Nucleus accumbens (tissue), 56 donors: ENCODE results near the gene ZSCAN5C.
"Not testable (repeated sequence)": the region's sequence is repeated elsewhere in the genome, so short reads cannot be mapped to it uniquely, and the experiment has no call there.

Experiments used
- DNase-seq, 56 donors: peaks; one replicate each; lab custom pipeline; 2025; lab: John Stamatoyannopoulos, UW

Gene ZSCAN5C

GRCh38 chr19:56201973-56202372 is at the start of gene ZSCAN5C:
TSS of gene ZSCAN5C (plus strand) at chr19:56202273. CDS start at chr19:56205914, 3,641 bp downstream.
- DNase-seq, result no peak

- no peak for DNase-seq
Observed at GRCh38 chr19:56152644-56153043, 49.4 kb upstream of the ZSCAN5C start.

GRCh38 chr19:56153507-56153906 is 48.6 kb upstream of the ZSCAN5C start:
- DNase-seq, result no peak

GRCh38 chr19:56155124-56155687 is 46.9 kb upstream of the ZSCAN5C start:
- no peak for DNase-seq

GRCh38 chr19:56156768-56157167 is 45.3 kb upstream of the ZSCAN5C start:
- DNase-seq, result no peak

- DNase-seq, result no peak
Observed at GRCh38 chr19:56158170-56158757, 43.8 kb upstream of the ZSCAN5C start.

- DNase-seq, result no peak
Observed at GRCh38 chr19:56159009-56159559, 43.0 kb upstream of the ZSCAN5C start.

- DNase-seq, result no peak
Observed at GRCh38 chr19:56159622-56160271, 42.3 kb upstream of the ZSCAN5C start.

GRCh38 chr19:56161534-56161933 is 40.5 kb upstream of the ZSCAN5C start:
- no peak for DNase-seq

- peak in 3 of 56 donors; percentile 4 to 19 (median 6) for DNase-seq
Observed at GRCh38 chr19:56162258-56162657, 39.8 kb upstream of the ZSCAN5C start.

GRCh38 chr19:56163097-56163496 is 39.0 kb upstream of the ZSCAN5C start:
- no peak for DNase-seq

GRCh38 chr19:56167064-56167578 is 35.0 kb upstream of the ZSCAN5C start:
- no peak for DNase-seq

GRCh38 chr19:56170261-56170660 is 31.8 kb upstream of the ZSCAN5C start:
- DNase-seq, result no peak

GRCh38 chr19:56174086-56174485 is 28.0 kb upstream of the ZSCAN5C start:
- no peak for DNase-seq

GRCh38 chr19:56174550-56174949 is 27.5 kb upstream of the ZSCAN5C start:
- DNase-seq, result peak in 2 of 56 donors; percentile 4 to 5

GRCh38 chr19:56175861-56176307 is 26.2 kb upstream of the ZSCAN5C start, which contains the start of gene GALP:
TSS of gene GALP (plus strand) at chr19:56176008. CDS start at chr19:56177109, 1,101 bp downstream.
- not testable (repeated sequence) for DNase-seq

- DNase-seq, result not testable (repeated sequence)
Observed at GRCh38 chr19:56176310-56176709, 25.8 kb upstream of the ZSCAN5C start.

GRCh38 chr19:56176881-56177280 is 25.2 kb upstream of the ZSCAN5C start:
- DNase-seq, result no peak

GRCh38 chr19:56177564-56178243 is 24.4 kb upstream of the ZSCAN5C start:
- DNase-seq, result no peak

GRCh38 chr19:56189785-56190184 is 12.3 kb upstream of the ZSCAN5C start:
- DNase-seq, result no peak

- DNase-seq, result no peak
Observed at GRCh38 chr19:56191115-56191514, 11.0 kb upstream of the ZSCAN5C start.
